ENCODE data around the gene SSU72. TPM values are rescaled to one million over a fixed set of nuclear protein-coding genes. Genes with fewer than 3 reads are reported as not detected.

The SSU72 gene
- polyA plus RNA-seq, 1 donor from 2014 or later, result 56.2 TPM

GRCh38 chr1:1622010-1622787 lies 47.5 kb upstream of the SSU72 start:
- no peak overlapping the region for H3K27ac ChIP-seq (ENCODE audit: low read length)
- H3K27me3 ChIP-seq (ENCODE audit: insufficient read depth, low read depth, low read length), result no peaks in the 10 kb centered on the region
- TF ChIP-seq EP300 (conservative IDR thresholded peaks at IDR 0.05; ENCODE audit: poor library complexity, severe bottlenecking), result no peak
- no peak for TF ChIP-seq EZH2 (IDR thresholded peaks at IDR 0.05; ENCODE audit: borderline replicate concordance, insufficient read depth, low read length, poor library complexity, severe bottlenecking)
- no peak for TF ChIP-seq POLR2AphosphoS5 (IDR thresholded peaks at IDR 0.05)
- TF ChIP-seq RAD21 (conservative IDR thresholded peaks at IDR 0.05), result no peak
- TF ChIP-seq REST (IDR thresholded peaks at IDR 0.05; ENCODE audit: borderline replicate concordance), result no peak

GRCh38 chr1:1621173-1622009 lies 46.7 kb upstream of the SSU72 start:
- no peaks in the 10 kb centered on the region for H3F3A ChIP-seq (ENCODE audit: insufficient read depth, low read length, poor library complexity, severe bottlenecking)
- no peaks in the 10 kb centered on the region for H3K36me3 ChIP-seq (ENCODE audit: insufficient read depth, low read length)
- no peaks in the 10 kb centered on the region for H3K79me2 ChIP-seq (replicated peaks; ENCODE audit: insufficient read depth, low read length)
- no peak overlapping the region for H2AFZ ChIP-seq (ENCODE audit: low read depth, low read length)
- no peak overlapping the region for H3K9ac ChIP-seq (ENCODE audit: low read length)
- no peak for TF ChIP-seq EZH2 (IDR thresholded peaks at IDR 0.05; ENCODE audit: borderline replicate concordance, insufficient read depth, low read length, poor library complexity, severe bottlenecking)
- TF ChIP-seq TAF1 (IDR thresholded peaks at IDR 0.05; ENCODE audit: low read depth), result no peak
- TF ChIP-seq SMC3 (conservative IDR thresholded peaks at IDR 0.05; ENCODE audit: poor library complexity), result no peak
- no peak for TF ChIP-seq REST (IDR thresholded peaks at IDR 0.05; ENCODE audit: borderline replicate concordance)
- no peak for TF ChIP-seq MXI1 (conservative IDR thresholded peaks at IDR 0.05; ENCODE audit: poor library complexity, severe bottlenecking)
- TF ChIP-seq POLR2AphosphoS5 (IDR thresholded peaks at IDR 0.05), result no peak
- no peak for TF ChIP-seq EP300 (conservative IDR thresholded peaks at IDR 0.05; ENCODE audit: poor library complexity, severe bottlenecking)
- no peak for TF ChIP-seq RAD21 (conservative IDR thresholded peaks at IDR 0.05)
- no peak for TF ChIP-seq CTCF (IDR thresholded peaks at IDR 0.05; ENCODE audit: poor library complexity, severe bottlenecking)
- H3K27ac ChIP-seq (ENCODE audit: low read length), result no peak overlapping the region
- no peaks in the 10 kb centered on the region for H3K9me2 ChIP-seq (ENCODE audit: insufficient read depth, low read length)
- no peak overlapping the region for H3K4me3 ChIP-seq (ENCODE audit: low read length)
- no peaks in the 10 kb centered on the region for H4K20me1 ChIP-seq (ENCODE audit: insufficient read depth)
- H3K9me3 ChIP-seq (ENCODE audit: low read length), result no peaks in the 10 kb centered on the region
- H3K27me3 ChIP-seq (ENCODE audit: insufficient read depth, low read depth, low read length), result no peaks in the 10 kb centered on the region
- H3K4me2 ChIP-seq (ENCODE audit: low read length), result no peak overlapping the region

More at GRCh38 chr1:1622010-1622787, 47.5 kb upstream of the SSU72 start:
- H3K79me2 ChIP-seq (replicated peaks; ENCODE audit: insufficient read depth, low read length), result no peaks in the 10 kb centered on the region
- no peak overlapping the region for H2AFZ ChIP-seq (ENCODE audit: low read depth, low read length)
- no peaks in the 10 kb centered on the region for H4K20me1 ChIP-seq (ENCODE audit: insufficient read depth)
- no peaks in the 10 kb centered on the region for H3K9me3 ChIP-seq (ENCODE audit: low read length)
- H3K9ac ChIP-seq (ENCODE audit: low read length), result no peak overlapping the region
- H3K4me2 ChIP-seq (ENCODE audit: low read length), result no peak overlapping the region
- no peak overlapping the region for H3K4me3 ChIP-seq (ENCODE audit: low read length)
- H3K9me2 ChIP-seq (ENCODE audit: insufficient read depth, low read length), result no peaks in the 10 kb centered on the region
- H3F3A ChIP-seq (ENCODE audit: insufficient read depth, low read length, poor library complexity, severe bottlenecking), result no peaks in the 10 kb centered on the region
- no peaks in the 10 kb centered on the region for H3K36me3 ChIP-seq (ENCODE audit: insufficient read depth, low read length)

Measured in neural cell (in vitro differentiated cells).